Central memory CD8-positive, alpha-beta T cell (primary cell): Measurements from ENCODE around the gene TRIM63.
A peak's percentile ranks its signal among the peaks of the same experiment; 100 is the strongest.
"Not testable (repeated sequence)": the region's sequence is repeated elsewhere in the genome, so short reads cannot be mapped to it uniquely, and the experiment has no call there.

Experiments used
- ATAC-seq: fragments of 150-1000 bp; cut with Tn5 transposase; replicated peaks from 2 replicates; pipeline ENCODE4 v1.10.0; 2022; ENCODE audit warnings: mild to moderate bottlenecking, moderate FRiP score, moderate number of reproducible peaks; ENCODE audit not compliant: poor library complexity, severe bottlenecking; ENCODE audit errors: extremely low read depth
- DNase-seq, 2 donors: peaks; one replicate each; pipeline ENCODE4 v3.0.0; 2021; ENCODE audit warnings: low spot score in 2 of 2
- H3K27ac Mint-ChIP-seq: one replicate; pipeline ENCODE4 v1.8.0; 2022; ENCODE audit warnings: low read depth, mild to moderate bottlenecking, moderate library complexity, mixed read lengths
- H3K27me3 Mint-ChIP-seq: one replicate; pipeline ENCODE4 v1.8.0; 2022; ENCODE audit warnings: mixed read lengths
- H3K36me3 Mint-ChIP-seq: one replicate; pipeline ENCODE4 v1.8.0; 2022; ENCODE audit warnings: mild to moderate bottlenecking, moderate library complexity, mixed read lengths; ENCODE audit not compliant: insufficient read depth
- H3K4me1 Mint-ChIP-seq: one replicate; pipeline ENCODE4 v1.8.0; 2022; ENCODE audit warnings: mixed read lengths
- H3K4me3 Mint-ChIP-seq: one replicate; pipeline ENCODE4 v1.8.0; 2022; ENCODE audit warnings: mild to moderate bottlenecking, moderate library complexity, mixed read lengths
- H3K9me3 Mint-ChIP-seq: one replicate; pipeline ENCODE4 v1.8.0; 2022; ENCODE audit warnings: mixed read lengths

TRIM63 gene

GRCh38 chr1:26067432-26067911, at the start of gene TRIM63:
Gene TRIM63, minus strand, starts transcription at chr1:26067630. Its CDS starts 136 bp downstream, at chr1:26067494.
- no peaks in the 10 kb centered on the region for H3K36me3 Mint-ChIP-seq
- no peaks in the 10 kb centered on the region for H3K9me3 Mint-ChIP-seq
- no peak for DNase-seq
- peaks cover 71% of the 10 kb centered on the region for H3K27me3 Mint-ChIP-seq
- ATAC-seq: no peak
- no peak within 1 kb of the TSS for H3K4me3 Mint-ChIP-seq
- H3K4me1 Mint-ChIP-seq: no peaks in the 10 kb centered on the region
- H3K27ac Mint-ChIP-seq: no peak within 1 kb of the TSS

GRCh38 chr1:26114165-26114927, 46.9 kb upstream of the TRIM63 start:
- no peak for DNase-seq
- peaks cover 20% of the 10 kb centered on the region for H3K4me1 Mint-ChIP-seq

GRCh38 chr1:26112407-26112775, 45.0 kb upstream of the TRIM63 start:
- peak overlapping the region; percentile 85 for H3K4me3 Mint-ChIP-seq
- no peak for DNase-seq
- peaks cover 17% of the 10 kb centered on the region for H3K36me3 Mint-ChIP-seq
- H3K27me3 Mint-ChIP-seq: no peaks in the 10 kb centered on the region
- H3K4me1 Mint-ChIP-seq: peaks cover 20% of the 10 kb centered on the region
- peak overlapping the region; percentile 54 for H3K27ac Mint-ChIP-seq
- H3K9me3 Mint-ChIP-seq: no peaks in the 10 kb centered on the region
- ATAC-seq: no peak

More at GRCh38 chr1:26114165-26114927, 46.9 kb upstream of the TRIM63 start:
- no peaks in the 10 kb centered on the region for H3K27me3 Mint-ChIP-seq
- H3K9me3 Mint-ChIP-seq: no peaks in the 10 kb centered on the region
- no peak for ATAC-seq
- H3K4me3 Mint-ChIP-seq: no peak overlapping the region
- no peak overlapping the region for H3K27ac Mint-ChIP-seq
- peaks cover 22% of the 10 kb centered on the region for H3K36me3 Mint-ChIP-seq

- Mint-ChIP-seq H3K27me3 (no peaks in the 10 kb centered on the region), H3K9me3 (no peaks in the 10 kb centered on the region), H3K4me3 (peak within 1 kb of the TSS; percentile 85), H3K36me3 (peaks cover 17% of the 10 kb centered on the region), H3K4me1 (peaks cover 20% of the 10 kb centered on the region), H3K27ac (peak within 1 kb of the TSS; percentile 83)
- ATAC-seq (peak; percentile 89), DNase-seq (peak; percentile 84 to 87)
Observed at GRCh38 chr1:26111530-26112406, 44.3 kb upstream of the TRIM63 start, which contains the start of gene PDIK1L. Gene PDIK1L, plus strand, starts transcription at chr1:26111824. Its CDS starts 2,485 bp downstream, at chr1:26114309.

- Mint-ChIP-seq H3K4me1 (peaks cover 20% of the 10 kb centered on the region), H3K4me3 (peak overlapping the region; percentile 85), H3K36me3 (peaks cover 15% of the 10 kb centered on the region), H3K27me3 (no peaks in the 10 kb centered on the region), H3K27ac (peak overlapping the region; percentile 83), H3K9me3 (no peaks in the 10 kb centered on the region)
- DNase-seq (peak; percentile 50 to 52), ATAC-seq (peak; percentile 67)
Observed at GRCh38 chr1:26110731-26111529, 43.5 kb upstream of the TRIM63 start.

DNA sequence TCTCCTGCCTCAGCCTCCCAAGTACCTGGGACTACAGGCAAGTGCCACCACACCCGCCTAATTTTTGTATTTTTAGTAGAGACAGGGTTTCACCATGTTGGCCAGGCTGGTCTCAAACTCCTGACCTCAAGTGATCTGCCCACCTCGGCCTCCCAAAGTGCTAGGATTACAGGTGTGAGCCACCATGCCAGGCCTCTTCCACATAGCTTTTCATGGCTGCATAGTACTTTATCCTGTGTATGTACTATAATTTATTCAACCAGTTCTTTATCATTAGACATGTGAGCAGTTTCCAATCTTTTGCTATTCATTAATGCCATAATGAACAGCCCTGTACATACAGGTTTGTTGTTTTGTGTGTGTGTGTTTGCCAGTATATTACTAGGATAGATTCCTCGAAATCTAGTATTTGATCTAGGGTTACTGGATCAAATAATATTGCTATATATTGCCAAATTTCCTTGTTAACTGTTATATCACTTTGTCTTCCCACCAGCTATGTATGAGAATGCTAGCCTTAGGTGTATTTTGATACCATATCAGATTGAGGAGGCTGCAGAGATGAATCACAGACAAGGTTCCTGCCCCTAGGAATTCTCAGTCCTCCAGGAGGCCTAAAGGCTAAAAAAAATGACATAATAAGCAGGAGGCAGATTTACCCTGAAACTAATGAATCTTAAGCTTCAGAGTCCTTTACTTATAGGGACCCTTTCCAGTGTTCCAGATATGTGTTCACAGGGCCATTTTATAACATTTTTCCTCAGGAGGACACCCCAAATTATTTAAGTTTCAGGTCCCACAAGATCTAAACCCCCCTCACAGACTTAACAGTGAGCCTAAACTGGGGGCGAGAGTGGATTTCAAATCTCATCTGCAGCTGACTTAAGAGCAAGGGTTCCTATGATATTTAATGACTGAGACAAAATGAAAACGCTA, 42.1 kb upstream of the TRIM63 start:
- Mint-ChIP-seq H3K27me3 (no peaks in the 10 kb centered on the region), H3K4me1 (peaks cover 27% of the 10 kb centered on the region), H3K4me3 (peak overlapping the region; percentile 85), H3K9me3 (no peaks in the 10 kb centered on the region), H3K36me3 (peaks cover 11% of the 10 kb centered on the region), H3K27ac (no peak overlapping the region)
- ATAC-seq: no peak
- no peak for DNase-seq

- not testable (repeated sequence) for H3K4me3 Mint-ChIP-seq, ATAC-seq, H3K4me1 Mint-ChIP-seq, DNase-seq, H3K36me3 Mint-ChIP-seq, H3K27ac Mint-ChIP-seq, H3K9me3 Mint-ChIP-seq
- peaks cover 30% of the 10 kb centered on the region for H3K27me3 Mint-ChIP-seq
Observed at GRCh38 chr1:26105226-26105548, 37.8 kb upstream of the TRIM63 start.

DNA sequence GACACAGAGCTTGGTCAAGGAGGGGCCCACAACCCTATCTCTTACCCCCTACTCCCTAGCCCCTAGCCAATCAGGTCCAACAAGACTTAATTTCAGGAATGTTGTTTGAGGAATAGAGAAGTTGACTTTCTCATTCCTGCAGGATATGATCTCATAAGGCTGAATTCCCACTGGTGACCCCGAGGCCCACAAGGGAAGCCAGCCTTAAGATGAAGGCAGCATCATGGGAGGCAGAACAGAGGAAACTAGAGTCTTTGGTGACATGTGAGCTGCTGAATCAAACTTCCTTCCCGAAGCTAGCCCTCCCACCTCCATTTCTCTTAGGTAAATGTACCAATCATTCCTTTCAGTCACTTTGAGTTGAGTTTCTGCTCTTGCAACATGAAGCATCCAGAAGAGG, 35.1 kb upstream of the TRIM63 start:
- Mint-ChIP-seq H3K4me3 (no peak overlapping the region), H3K4me1 (peaks cover 7% of the 10 kb centered on the region)
- no peak for DNase-seq

GRCh38 chr1:26102119-26102518, 34.7 kb upstream of the TRIM63 start:
- Mint-ChIP-seq H3K4me3 (no peak overlapping the region), H3K27me3 (peaks cover 31% of the 10 kb centered on the region), H3K27ac (no peak overlapping the region), H3K36me3 (no peaks in the 10 kb centered on the region), H3K4me1 (peaks cover 7% of the 10 kb centered on the region), H3K9me3 (no peaks in the 10 kb centered on the region)
- DNase-seq: no peak
- no peak for ATAC-seq

More for the DNA sequence above, 35.1 kb upstream of the TRIM63 start:
- Mint-ChIP-seq H3K36me3 (no peaks in the 10 kb centered on the region), H3K27ac (no peak overlapping the region), H3K27me3 (peaks cover 31% of the 10 kb centered on the region), H3K9me3 (no peaks in the 10 kb centered on the region)
- ATAC-seq: no peak

DNA sequence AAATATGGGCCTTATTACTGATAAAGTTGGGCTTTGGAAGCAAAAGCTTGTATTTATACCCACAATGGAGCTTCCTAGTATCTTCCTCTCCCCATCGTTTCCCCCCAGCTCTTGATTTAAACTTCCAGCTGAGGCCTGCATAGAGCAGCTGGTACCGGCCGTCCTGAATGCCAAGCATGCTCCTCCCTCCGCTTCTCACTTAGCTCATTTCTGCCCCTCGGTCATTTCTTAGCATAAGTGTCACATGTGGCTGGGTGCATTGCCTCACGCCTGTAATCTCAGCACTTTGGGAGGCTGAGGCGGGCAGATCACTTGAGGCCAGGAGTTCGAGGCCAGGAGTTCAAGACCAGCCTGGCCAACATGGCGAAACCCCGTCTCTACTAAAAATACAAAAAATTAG, 32.8 kb upstream of the TRIM63 start:
- not testable (repeated sequence) for H3K36me3 Mint-ChIP-seq, ATAC-seq, H3K4me1 Mint-ChIP-seq, DNase-seq, H3K27ac Mint-ChIP-seq, H3K4me3 Mint-ChIP-seq, H3K9me3 Mint-ChIP-seq
- H3K27me3 Mint-ChIP-seq: peaks cover 31% of the 10 kb centered on the region

DNA sequence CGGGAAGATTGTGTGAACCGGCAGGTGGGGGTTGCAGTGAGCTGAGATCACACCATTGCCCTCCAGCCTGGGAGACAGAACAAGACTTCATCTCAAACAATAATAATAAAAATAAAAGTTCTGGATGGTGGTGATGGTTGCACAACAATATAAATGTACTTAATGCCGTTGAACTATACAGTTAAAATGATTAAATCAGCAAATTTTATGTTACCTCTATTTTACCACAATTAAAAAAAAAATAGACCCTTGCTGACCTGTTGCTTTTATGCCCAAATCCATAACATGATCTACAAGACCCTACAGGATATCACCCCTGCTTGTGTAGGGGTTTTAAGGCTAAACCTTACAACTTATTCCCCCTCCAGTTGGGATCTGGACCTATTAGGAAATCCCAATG, 32.4 kb upstream of the TRIM63 start:
- no peak overlapping the region for H3K27ac Mint-ChIP-seq
- no peaks in the 10 kb centered on the region for H3K4me1 Mint-ChIP-seq
- no peak for ATAC-seq
- no peak for DNase-seq
- peaks cover 31% of the 10 kb centered on the region for H3K27me3 Mint-ChIP-seq
- no peaks in the 10 kb centered on the region for H3K9me3 Mint-ChIP-seq
- H3K4me3 Mint-ChIP-seq: no peak overlapping the region
- no peaks in the 10 kb centered on the region for H3K36me3 Mint-ChIP-seq
